Pancreas (tissue), 10 donors: ENCODE measurements around the gene DAB2IP. TPM values are rescaled to one million over a fixed set of nuclear protein-coding genes. Genes with fewer than 3 reads are reported as not detected.

Source experiments
- ATAC-seq, 4 donors: fragments of 200-7000 bp; cut with Tn5 transposase; one replicate each; pipeline versions ENCODE4 v1.8.0 to v1.9.1; 2020; ENCODE audit warnings: mild to moderate bottlenecking in 4 of 4, moderate library complexity in 4 of 4
- DNase-seq, 6 donors: peaks; one replicate each; pipeline ENCODE4 v3.0.0-alpha.2; 2020
- FAIRE-seq: peaks from 2 replicates; lab custom pipeline; 2012; peaks lifted over from hg19 to GRCh38; lab: Jason Lieb, UNC
- H3K27ac ChIP-seq, 4 donors: fragments of 200-600 bp; sonication (generic); 1 replicate in 3 of 4; 2 replicates in 1 of 4; pipeline versions ENCODE4 v1.5.0 to v1.8.0; 2020
- H3K27me3 ChIP-seq, 4 donors: fragments of 200-600 bp; one replicate each; pipeline ENCODE4 v1.8.0; 2021
- H3K36me3 ChIP-seq, 3 donors: fragments of 200-600 bp; sonication (generic) in 1 of 3; one replicate each; pipeline versions ENCODE4 v1.5.0 to v1.8.0; 2020 to 2021
- H3K4me1 ChIP-seq, 3 donors: fragments of 200-600 bp; one replicate each; pipeline ENCODE4 v1.8.0; 2021
- H3K4me3 ChIP-seq, 4 donors: fragments of 200-600 bp; sonication (generic) in 2 of 4; one replicate each; pipeline versions ENCODE4 v1.5.0 to v1.8.0; 2020 to 2021
- H3K9me3 ChIP-seq, 4 donors: fragments of 200-600 bp; one replicate each; pipeline ENCODE4 v1.8.0; 2021
- CTCF ChIP-seq, 4 donors: fragments of 200-600 bp; sonication (generic) in 3 of 4; IDR thresholded peaks; one replicate each; pipeline versions ENCODE4 v1.5.0 to v1.8.0; 2021; ENCODE audit warnings: antibody characterized with exemption in 4 of 4
- WGBS, 2 donors: extraction: QIAGEN DNeasy Blood & Tissue Kit; methylation state at CpG; one replicate each; pipeline ENCODE4 v1.1.7; 2013; 5-methylcytosine and 5-hydroxymethylcytosine counted together
- intact Hi-C, 3 donors: fragments of 100-400 bp; cut with DNase I; formaldehyde crosslinking; loops; one replicate each; pipeline versions ENCODE4 v1.11.1 to v1.14.2; 2022
- polyA plus RNA-seq, 2 donors: library from polyadenylated mRNA; stranded (reverse); fragments of 200-250 nt; gene quantifications; one replicate each; pipeline ENCODE4 v1.2.3, GENCODE V29; 2013
- total RNA-seq, 6 donors: library from RNA; stranded (reverse); fragmentation: NEBNext Ultra II Directional in 4 of 6; extraction: Animal tissue kit (Norgen Biotek cat#: 25700) in 4 of 6; gene quantifications; one replicate each; pipeline versions ENCODE4 v1.2.1 to v1.2.4, GENCODE V29; 2021 to 2023
- donor health status: healthy with polysubstance abuse.
- donor health status: DM: no; HTN: no; CAD: no; lungs with moderate emphysema.
- donor health status: DM: no; HTN: no; CAD: no.
- donor health status: control.
- donor health status: control.
- donor health status: Bipolar disorder and iron deficiency.
- donor health status: DM: yes; HTN: yes; CAD: no.
- donor health status: DM: no; HTN: no; CAD: no.
- donor health status: DM: no; HTN: no; CAD: no.
- donor health status: DM: yes; HTN: yes; CAD: no.

The DAB2IP gene
- total and polyA plus RNA-seq, 8 donors: 14.7 to 52.1 (median 25.3) TPM

- Histone ChIP-seq H3K9me3 (no peaks in the 10 kb centered on the region), H3K4me1 (no peaks in the 10 kb centered on the region), H3K27me3 (no peaks in the 10 kb centered on the region), H3K4me3 (no peak overlapping the region), H3K27ac (no peak overlapping the region), H3K36me3 (peaks cover 0 to 7% (median 0%) of the 10 kb centered on the region in 3 donors)
- FAIRE-seq (no peak), ATAC-seq (peak in 2 of 4 donors; percentile 31 to 36), DNase-seq (no peak)
- 79 to 86% methylated on average over 16 of the region's 16 CpGs for WGBS, 2 donors
- TF ChIP-seq CTCF (IDR thresholded peaks at IDR 0.05): no peak
- intact Hi-C loops: loop anchor here in 1 of 3 donors (10.0 kb wide), 1 partner anchor 121 kb away; no protein-coding TSS in a partner anchor
Observed at GRCh38 chr9:121675969-121676822, 24.8 kb downstream of the DAB2IP start.

GRCh38 chr9:121676926-121677325, 25.5 kb downstream of the DAB2IP start:
- ATAC-seq (no peak), FAIRE-seq (no peak), DNase-seq (no peak)
- H3K27me3 ChIP-seq: no peaks in the 10 kb centered on the region
- 75% methylated on average over 4 of the region's 4 CpGs for WGBS, 2 donors
- peaks cover 0 to 11% (median 0%) of the 10 kb centered on the region in 3 donors for H3K36me3 ChIP-seq
- intact Hi-C loops: loop anchor here in 1 of 3 donors (10.0 kb wide), 1 partner anchor 122 kb away; no protein-coding TSS in a partner anchor
- H3K27ac ChIP-seq: no peak overlapping the region
- H3K4me3 ChIP-seq: no peak overlapping the region
- no peaks in the 10 kb centered on the region for H3K9me3 ChIP-seq
- TF ChIP-seq CTCF (IDR thresholded peaks at IDR 0.05): no peak
- H3K4me1 ChIP-seq: no peaks in the 10 kb centered on the region

- WGBS, 2 donors: 96% methylated on average over 22 of the region's 22 CpGs
- Histone ChIP-seq H3K36me3 (peaks cover 0 to 11% (median 0%) of the 10 kb centered on the region in 3 donors), H3K27me3 (no peaks in the 10 kb centered on the region), H3K9me3 (no peaks in the 10 kb centered on the region), H3K4me1 (no peaks in the 10 kb centered on the region), H3K4me3 (no peak overlapping the region), H3K27ac (no peak overlapping the region)
- no peak for ATAC-seq
- FAIRE-seq: no peak
- TF ChIP-seq CTCF (IDR thresholded peaks at IDR 0.05): no peak
- intact Hi-C loops: loop anchor here in 1 of 3 donors (10.0 kb wide), 1 partner anchor 124 kb away; no protein-coding TSS in a partner anchor
- peak in 1 of 6 donors; percentile 50 for DNase-seq
Observed at GRCh38 chr9:121678501-121679022, 27.1 kb downstream of the DAB2IP start.

- no peak for TF ChIP-seq CTCF (IDR thresholded peaks at IDR 0.05)
- 91 to 94% methylated on average over 7 of the region's 7 CpGs for WGBS, 2 donors
- Histone ChIP-seq H3K27ac (no peak overlapping the region), H3K4me1 (no peaks in the 10 kb centered on the region), H3K36me3 (peaks cover 0 to 11% (median 0%) of the 10 kb centered on the region in 3 donors), H3K27me3 (no peaks in the 10 kb centered on the region), H3K4me3 (no peak overlapping the region), H3K9me3 (no peaks in the 10 kb centered on the region)
- ATAC-seq (no peak), DNase-seq (peak in 1 of 6 donors; percentile 30), FAIRE-seq (no peak)
- intact Hi-C loops: loop anchor here in 1 of 3 donors (10.0 kb wide), 1 partner anchor 125 kb away; no protein-coding TSS in a partner anchor
Observed at GRCh38 chr9:121679901-121680635, 28.6 kb downstream of the DAB2IP start.
